HL-60 (cell line): ENCODE data around the gene PCIF1.

Experiments used
- DNase-seq, 2 experiments: peaks; one replicate each; pipeline ENCODE4 v3.0.0-alpha.2; 2010 to 2020; ENCODE audit warnings: low read depth in 1 of 2, low spot score in 1 of 2
- H3K27ac ChIP-seq: fragments of 250-450 bp; sonication (Bioruptor Pico); replicated peaks from 2 replicates; pipeline ENCODE4 v1.5.1; 2020; ENCODE audit warnings: mild to moderate bottlenecking, moderate library complexity
- H3K27me3 ChIP-seq: fragments of 250-450 bp; sonication (Bioruptor Pico); 2 replicates; pipeline ENCODE4 v1.5.1; 2021; ENCODE audit warnings: mild to moderate bottlenecking, moderate library complexity; ENCODE audit not compliant: insufficient read depth, poor library complexity, severe bottlenecking
- H3K4me3 ChIP-seq: replicated peaks from 2 replicates; pipeline ENCODE4 v1.5.1; 2011; ENCODE audit warnings: mild to moderate bottlenecking, control low read depth, low read length; ENCODE audit not compliant: insufficient read depth
- GABPA ChIP-seq: IDR thresholded peaks from 2 replicates; pipeline ENCODE4 v1.6.1; 2012; ENCODE audit warnings: low read depth
- POLR2AphosphoS5 ChIP-seq: IDR thresholded peaks from 2 replicates; pipeline ENCODE4 v1.6.1; 2012; ENCODE audit warnings: low read depth
- SPI1 ChIP-seq: IDR thresholded peaks from 2 replicates; pipeline ENCODE4 v1.6.1; 2012; ENCODE audit warnings: low read depth, mild to moderate bottlenecking, borderline replicate concordance
- TF ChIP-seq, protein P1 (sequence below): IDR thresholded peaks from 2 replicates; pipeline ENCODE4 v1.6.1; 2012; ENCODE audit warnings: low read depth; ENCODE audit not compliant: insufficient replicate concordance
- TF ChIP-seq, protein P2 (sequence below): IDR thresholded peaks from one replicate; pipeline ENCODE4 v1.5.1; 2011; ENCODE audit warnings: low read length, control low read depth, inconsistent platforms; ENCODE audit not compliant: insufficient read depth

The PCIF1 gene

DNA sequence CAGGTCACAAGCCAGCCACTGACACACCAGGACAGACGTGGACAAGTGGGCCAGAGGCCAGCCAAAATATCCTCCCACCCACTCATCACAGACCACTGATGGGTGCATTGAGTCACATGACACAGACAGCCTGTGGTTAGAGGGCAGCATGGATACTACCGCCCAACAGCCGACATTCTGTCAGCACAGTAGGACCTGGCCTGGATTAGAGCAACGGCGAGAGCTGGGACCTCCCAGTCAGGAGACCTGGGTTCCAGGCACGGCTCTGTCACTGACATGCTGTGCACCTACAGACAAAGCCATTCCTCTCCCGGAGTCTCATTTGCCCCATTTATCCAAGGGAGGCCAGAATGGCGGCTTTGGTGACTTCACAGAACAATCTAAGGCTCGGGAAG lies 29.5 kb downstream of the PCIF1 start:
- no peak for DNase-seq
- H3K27me3 ChIP-seq = no peaks in the 10 kb centered on the region
- TF ChIP-seq SPI1 (no peak), POLR2AphosphoS5 (no peak), GABPA (no peak)
- TF ChIP-seq, protein P1, sequence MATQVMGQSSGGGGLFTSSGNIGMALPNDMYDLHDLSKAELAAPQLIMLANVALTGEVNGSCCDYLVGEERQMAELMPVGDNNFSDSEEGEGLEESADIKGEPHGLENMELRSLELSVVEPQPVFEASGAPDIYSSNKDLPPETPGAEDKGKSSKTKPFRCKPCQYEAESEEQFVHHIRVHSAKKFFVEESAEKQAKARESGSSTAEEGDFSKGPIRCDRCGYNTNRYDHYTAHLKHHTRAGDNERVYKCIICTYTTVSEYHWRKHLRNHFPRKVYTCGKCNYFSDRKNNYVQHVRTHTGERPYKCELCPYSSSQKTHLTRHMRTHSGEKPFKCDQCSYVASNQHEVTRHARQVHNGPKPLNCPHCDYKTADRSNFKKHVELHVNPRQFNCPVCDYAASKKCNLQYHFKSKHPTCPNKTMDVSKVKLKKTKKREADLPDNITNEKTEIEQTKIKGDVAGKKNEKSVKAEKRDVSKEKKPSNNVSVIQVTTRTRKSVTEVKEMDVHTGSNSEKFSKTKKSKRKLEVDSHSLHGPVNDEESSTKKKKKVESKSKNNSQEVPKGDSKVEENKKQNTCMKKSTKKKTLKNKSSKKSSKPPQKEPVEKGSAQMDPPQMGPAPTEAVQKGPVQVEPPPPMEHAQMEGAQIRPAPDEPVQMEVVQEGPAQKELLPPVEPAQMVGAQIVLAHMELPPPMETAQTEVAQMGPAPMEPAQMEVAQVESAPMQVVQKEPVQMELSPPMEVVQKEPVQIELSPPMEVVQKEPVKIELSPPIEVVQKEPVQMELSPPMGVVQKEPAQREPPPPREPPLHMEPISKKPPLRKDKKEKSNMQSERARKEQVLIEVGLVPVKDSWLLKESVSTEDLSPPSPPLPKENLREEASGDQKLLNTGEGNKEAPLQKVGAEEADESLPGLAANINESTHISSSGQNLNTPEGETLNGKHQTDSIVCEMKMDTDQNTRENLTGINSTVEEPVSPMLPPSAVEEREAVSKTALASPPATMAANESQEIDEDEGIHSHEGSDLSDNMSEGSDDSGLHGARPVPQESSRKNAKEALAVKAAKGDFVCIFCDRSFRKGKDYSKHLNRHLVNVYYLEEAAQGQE = no peak
- TF ChIP-seq, protein P2, sequence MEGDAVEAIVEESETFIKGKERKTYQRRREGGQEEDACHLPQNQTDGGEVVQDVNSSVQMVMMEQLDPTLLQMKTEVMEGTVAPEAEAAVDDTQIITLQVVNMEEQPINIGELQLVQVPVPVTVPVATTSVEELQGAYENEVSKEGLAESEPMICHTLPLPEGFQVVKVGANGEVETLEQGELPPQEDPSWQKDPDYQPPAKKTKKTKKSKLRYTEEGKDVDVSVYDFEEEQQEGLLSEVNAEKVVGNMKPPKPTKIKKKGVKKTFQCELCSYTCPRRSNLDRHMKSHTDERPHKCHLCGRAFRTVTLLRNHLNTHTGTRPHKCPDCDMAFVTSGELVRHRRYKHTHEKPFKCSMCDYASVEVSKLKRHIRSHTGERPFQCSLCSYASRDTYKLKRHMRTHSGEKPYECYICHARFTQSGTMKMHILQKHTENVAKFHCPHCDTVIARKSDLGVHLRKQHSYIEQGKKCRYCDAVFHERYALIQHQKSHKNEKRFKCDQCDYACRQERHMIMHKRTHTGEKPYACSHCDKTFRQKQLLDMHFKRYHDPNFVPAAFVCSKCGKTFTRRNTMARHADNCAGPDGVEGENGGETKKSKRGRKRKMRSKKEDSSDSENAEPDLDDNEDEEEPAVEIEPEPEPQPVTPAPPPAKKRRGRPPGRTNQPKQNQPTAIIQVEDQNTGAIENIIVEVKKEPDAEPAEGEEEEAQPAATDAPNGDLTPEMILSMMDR = no peak
- H3K4me3 ChIP-seq = no peak overlapping the region
- H3K27ac ChIP-seq = no peak overlapping the region

DNA sequence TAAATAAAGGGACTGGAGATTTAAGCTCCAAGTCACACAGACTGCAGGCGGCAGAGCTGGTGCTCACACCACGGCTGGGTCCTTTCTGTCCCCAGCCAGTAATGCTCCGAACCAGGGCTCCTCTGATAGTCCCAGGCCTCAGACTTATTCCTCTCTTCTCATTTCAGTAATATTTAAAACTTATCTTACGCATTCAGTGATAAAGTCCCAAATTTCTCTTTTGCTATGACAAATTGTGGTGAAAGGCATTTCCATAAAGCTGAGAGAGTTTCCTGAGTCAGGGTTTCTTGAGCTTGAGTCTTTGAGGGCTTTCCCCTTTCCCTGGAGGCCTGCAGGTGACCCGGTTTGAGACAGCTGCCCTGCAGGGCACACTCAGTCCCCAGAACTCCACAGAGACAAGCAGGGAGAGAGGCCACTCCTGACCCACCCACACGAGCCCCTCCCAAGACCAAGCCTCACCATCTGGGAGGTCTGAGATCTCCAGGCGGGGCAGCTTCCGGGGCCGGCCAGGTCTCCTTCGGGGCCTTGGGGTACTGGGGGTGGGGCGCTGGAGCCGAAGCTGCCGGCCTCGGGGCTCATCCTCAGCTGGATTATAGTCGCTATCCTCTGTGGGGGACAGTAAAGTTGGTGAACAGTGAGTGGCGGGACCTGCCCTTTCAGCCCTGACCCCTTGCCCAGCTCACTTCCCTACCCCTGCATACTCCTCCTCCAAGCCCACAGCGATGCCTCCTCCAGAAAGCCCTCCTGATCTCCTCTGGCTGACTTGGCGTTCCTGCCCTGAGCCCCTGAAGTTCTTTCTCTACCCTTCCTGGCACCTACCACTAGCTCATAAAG lies 30.9 kb downstream of the PCIF1 start:
- H3K27me3 ChIP-seq = no peaks in the 10 kb centered on the region
- H3K4me3 ChIP-seq = no peak overlapping the region
- no peak for TF ChIP-seq GABPA
- TF ChIP-seq, protein P2 = no peak
- TF ChIP-seq, protein P1 = no peak
- no peak for TF ChIP-seq POLR2AphosphoS5
- no peak overlapping the region for H3K27ac ChIP-seq
- no peak for DNase-seq

DNA sequence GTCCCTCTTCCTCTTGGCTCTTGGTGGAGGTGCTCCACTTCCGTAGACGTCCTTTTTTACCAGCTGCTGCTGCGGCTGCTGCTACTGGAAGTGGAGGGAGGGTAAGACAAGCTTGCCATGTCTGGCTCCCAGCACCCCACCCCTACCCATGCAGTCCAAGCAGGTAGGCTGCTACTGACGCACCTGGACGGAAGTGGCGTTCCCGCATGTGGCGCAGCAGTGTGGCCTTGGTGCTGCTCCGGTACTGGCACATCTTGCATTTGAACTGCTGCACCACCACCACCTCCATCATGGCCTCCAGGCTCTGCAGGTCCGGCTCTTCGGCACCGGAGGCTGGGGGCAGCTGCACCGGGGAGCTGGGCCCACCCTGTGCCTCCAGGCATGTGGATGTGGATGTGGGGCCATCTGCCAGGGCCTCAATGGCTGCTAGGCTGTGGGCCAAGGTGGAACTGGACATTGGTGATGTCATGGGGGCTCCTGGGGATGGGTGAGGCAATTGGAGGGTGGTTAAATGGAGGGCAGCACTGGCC lies 33.1 kb downstream of the PCIF1 start:
- no peak for TF ChIP-seq SPI1
- TF ChIP-seq, protein P2 = no peak
- TF ChIP-seq, protein P1 = no peak
- no peak for TF ChIP-seq POLR2AphosphoS5
- no peak for TF ChIP-seq GABPA
- H3K27ac ChIP-seq = no peak overlapping the region
- DNase-seq = no peak
- H3K27me3 ChIP-seq = no peaks in the 10 kb centered on the region
- no peak overlapping the region for H3K4me3 ChIP-seq
